ENCODE results near the gene SLC25A21.

DNA sequence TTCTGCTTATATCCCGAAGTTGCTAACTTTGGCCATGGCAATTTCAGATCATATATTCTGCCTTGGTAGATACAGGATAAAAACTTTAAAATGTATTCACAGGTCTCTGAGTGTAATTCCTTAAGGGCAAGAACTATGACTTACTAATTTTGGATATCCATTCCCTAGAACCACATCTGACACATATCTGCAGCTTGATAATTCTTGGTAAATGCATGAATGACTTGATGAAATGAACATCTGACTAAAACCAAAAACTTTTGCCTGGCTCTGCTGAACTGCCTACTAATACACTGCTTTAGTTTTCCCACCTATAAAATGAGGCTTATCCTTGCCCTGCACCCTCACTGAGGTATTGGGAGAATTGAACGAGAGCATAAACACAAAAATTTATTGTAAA is 32.2 kb downstream of the SLC25A21 start:
- TF ChIP-seq, protein P1, sequence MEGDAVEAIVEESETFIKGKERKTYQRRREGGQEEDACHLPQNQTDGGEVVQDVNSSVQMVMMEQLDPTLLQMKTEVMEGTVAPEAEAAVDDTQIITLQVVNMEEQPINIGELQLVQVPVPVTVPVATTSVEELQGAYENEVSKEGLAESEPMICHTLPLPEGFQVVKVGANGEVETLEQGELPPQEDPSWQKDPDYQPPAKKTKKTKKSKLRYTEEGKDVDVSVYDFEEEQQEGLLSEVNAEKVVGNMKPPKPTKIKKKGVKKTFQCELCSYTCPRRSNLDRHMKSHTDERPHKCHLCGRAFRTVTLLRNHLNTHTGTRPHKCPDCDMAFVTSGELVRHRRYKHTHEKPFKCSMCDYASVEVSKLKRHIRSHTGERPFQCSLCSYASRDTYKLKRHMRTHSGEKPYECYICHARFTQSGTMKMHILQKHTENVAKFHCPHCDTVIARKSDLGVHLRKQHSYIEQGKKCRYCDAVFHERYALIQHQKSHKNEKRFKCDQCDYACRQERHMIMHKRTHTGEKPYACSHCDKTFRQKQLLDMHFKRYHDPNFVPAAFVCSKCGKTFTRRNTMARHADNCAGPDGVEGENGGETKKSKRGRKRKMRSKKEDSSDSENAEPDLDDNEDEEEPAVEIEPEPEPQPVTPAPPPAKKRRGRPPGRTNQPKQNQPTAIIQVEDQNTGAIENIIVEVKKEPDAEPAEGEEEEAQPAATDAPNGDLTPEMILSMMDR (IDR thresholded peaks at IDR 0.05), result no peak
- no peak for TF ChIP-seq POLR2A (IDR thresholded peaks at IDR 0.05; ENCODE audit: low read depth)
- no peak for TF ChIP-seq POLR2AphosphoS5 (IDR thresholded peaks at IDR 0.05)
